Amygdala (tissue), 56 donors: ENCODE measurements around the gene PROK1.
"Not testable (repeated sequence)": the region's sequence is repeated elsewhere in the genome, so short reads cannot be mapped to it uniquely, and the experiment has no call there.

ENCODE experiments used
- DNase-seq, 56 donors: peaks; one replicate each; lab custom pipeline; 2025; lab: John Stamatoyannopoulos, UW

Gene PROK1

GRCh38 chr1:110433213-110433612 lies 17.7 kb upstream of the PROK1 start:
- no peak for DNase-seq

DNA sequence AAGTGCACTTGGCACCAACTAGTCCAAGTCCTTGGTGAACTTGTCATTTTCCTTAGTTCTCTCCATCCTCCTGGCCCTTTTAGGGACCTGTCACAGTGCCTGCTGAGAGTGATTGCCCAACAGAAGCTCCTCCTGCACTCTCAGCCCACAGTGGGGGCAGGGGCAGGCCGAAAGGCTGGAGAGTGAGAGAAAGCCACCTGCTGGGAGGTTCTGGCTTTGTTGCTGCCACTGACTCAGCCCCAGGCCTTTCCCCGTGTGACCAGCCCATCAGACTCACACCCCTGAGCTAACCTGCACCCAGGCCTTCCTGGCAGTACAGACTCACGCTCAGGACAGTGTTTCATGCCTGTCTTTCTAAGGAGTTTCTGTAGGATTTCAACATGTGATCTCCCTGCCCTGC lies 17.1 kb upstream of the PROK1 start:
- peak in 2 of 56 donors; percentile 11 to 16 for DNase-seq

DNA sequence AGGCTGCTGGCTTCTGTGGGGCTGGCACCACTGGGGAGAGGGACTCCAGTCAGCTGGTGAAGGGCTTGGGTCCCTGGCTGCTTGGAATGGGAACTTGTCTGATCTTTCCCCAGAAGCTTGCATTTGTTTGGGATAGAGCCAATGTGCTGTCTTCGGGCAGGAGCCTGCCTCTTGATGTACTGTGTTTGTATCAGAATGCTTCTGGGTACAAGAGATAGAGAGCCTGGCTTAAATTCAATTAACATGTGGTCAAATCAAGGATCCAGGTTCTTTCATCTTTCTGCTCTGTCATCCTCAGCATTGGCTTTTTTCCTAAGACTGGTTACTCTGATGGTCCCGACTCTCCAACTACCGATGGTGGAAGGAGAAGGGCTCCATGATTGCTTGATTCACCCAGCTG lies 16.0 kb upstream of the PROK1 start:
- no peak for DNase-seq

GRCh38 chr1:110436635-110437034 lies 14.3 kb upstream of the PROK1 start:
- no peak for DNase-seq

DNA sequence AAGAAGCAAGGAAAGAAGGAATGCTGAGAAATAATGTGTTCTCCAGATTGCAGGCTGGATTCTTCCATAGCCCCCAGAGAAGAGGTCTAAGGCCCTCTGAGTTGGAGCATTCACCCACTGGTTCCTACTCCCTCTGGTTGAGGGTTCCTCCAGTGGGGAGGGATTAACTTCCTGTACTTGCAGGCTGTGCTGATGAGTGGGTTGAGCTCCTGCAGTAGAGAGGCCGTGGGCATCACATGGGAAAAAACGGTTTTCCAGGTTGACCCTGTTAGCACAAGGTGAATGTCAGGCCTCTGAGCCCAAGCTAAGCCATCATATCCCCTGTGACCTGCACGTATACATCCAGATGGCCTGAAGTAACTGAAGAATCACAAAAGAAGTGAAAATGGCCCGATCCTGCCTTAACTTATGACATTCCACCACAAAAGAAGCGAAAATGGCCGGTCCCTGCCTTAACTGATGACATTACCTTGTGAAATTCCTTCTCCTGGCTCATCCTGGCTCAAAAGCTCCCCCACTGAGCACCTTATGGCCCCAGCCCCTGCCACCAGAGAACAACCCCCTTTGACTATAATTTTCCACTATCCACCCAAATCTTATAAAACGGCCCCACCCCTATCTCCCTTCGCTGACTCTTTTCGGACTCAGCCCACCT lies 13.2 kb upstream of the PROK1 start:
- not testable (repeated sequence) for DNase-seq

DNA sequence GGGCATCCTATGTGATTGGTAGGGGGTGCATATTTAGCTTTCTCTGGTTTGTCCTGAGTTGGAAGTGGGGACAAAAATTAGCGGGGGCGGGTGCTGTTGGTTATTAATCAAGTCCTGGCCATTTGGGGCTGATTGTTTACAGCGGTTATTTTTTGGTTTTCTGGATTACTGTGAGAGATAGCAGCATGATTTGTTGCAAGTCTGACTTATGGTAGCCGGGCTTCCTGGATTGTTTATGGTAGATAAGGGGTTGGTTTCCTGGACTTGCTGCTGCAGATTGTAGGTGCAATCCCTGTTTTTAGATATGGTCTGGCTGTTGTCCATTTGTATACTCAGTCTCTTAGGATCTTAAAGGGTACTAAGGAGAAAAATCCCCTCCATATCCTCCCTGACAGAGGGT lies 12.1 kb upstream of the PROK1 start:
- DNase-seq = no peak

DNA sequence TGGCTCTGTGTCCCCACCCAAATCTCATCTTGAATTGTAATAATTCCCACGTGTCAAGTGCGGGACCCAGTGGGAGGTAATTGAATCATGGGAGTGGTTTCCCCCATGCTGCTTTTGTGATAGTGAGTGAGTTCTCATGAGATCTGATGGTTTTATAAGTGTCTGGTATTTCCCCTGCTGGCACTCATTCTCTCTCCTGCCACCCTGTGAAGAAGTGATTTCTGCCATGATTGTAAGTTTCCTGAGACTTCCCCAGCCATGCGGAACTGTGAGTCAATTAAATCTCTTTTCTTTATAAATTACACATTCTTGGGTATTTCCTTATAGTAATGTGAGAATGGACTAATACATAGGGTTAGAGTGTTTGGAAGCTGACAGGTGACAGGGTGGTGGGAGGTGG lies 11.1 kb upstream of the PROK1 start:
- not testable (repeated sequence) for DNase-seq

DNA sequence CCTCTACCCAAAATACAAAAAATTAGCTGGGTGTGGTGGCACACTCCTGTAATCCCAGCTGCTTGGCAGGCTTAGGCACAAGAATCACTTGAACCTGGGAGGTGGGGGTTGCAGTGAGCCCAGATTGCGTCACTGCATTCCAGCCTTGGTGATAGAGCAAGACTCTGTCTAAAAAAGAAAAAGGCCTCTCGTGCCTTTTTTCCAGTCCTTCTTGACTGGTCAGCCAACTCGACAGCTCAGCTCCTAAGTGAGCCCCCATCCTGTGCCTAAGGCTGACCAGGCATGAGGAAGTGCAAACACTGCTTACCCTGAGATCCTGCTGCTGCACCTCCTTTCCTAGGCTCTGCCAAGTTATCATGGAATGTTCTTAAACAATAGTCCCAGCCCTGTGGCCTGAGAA lies 10.1 kb upstream of the PROK1 start:
- DNase-seq = no peak

DNA sequence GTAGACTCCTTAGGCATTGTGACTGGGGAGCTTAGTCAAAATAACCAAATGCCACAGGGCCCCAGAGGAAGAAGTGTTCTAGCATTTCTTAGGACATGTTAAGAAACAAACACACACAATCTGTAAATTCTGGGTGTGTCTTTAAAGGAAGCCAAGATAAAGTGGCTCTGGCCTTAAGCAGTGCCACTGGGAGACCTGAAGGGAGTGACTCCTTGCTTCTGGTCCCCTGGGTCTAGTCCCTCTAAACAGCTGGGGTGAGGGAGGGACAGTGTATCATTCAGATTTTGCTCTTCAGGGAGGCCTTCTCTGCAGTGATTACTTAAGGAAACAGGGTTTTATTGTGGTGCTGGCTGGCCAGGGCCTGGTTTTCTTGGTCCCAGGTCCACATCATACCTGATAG lies 9.1 kb upstream of the PROK1 start:
- DNase-seq = no peak

- DNase-seq = no peak
Measured at GRCh38 chr1:110443451-110443850, 7.5 kb upstream of the PROK1 start.

- no peak for DNase-seq
Measured at GRCh38 chr1:110444561-110444960, 6.4 kb upstream of the PROK1 start.

DNA sequence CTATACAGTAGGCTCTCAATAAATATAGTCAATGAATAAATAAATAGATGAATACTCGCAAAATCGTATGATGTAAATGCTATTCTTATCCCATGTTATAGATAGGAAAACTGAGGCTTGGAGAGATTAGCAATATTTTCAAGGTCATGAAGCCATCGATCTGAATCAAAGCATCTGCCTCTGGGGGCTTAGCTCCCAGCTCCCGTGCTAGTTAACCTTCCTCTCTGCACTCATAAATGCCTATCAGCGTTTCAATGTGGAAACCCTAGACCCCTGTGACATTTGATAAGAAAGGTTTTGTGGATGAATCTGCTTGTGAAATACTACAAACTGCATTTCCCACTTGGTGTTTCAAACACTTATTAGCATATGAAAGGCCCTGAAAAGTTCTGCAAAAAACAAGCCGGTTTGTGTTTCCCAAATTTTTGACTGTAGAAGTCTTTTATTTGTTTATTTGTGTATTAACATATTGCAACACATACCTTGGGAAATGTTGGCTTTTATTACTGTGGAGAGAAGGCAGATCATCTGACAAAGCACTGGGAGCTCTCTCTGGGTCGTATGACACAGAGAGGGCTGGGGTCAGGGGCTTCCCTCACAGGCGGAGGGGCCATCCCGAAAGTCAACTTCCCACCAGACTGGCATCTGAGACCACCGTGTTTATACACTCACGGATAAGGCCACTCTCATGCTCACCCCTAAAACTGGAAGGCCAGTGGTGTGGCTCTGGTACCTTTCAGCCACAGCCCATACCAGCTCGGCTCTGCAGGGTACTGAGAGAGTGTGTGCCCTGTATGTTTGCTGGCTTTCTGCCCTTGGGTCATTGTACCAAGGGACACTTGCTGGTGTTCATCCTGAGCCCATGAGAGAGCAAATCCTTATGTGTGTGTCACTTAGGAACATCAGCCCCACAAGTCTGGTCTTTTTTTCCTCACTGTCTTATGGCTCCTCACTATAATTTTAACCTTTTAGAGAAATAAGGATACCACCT lies 993 bp upstream of the PROK1 start:
- no peak for DNase-seq

GRCh38 chr1:110452330-110452729 lies 1.4 kb downstream of the PROK1 start:
- peak in 1 of 56 donors; percentile 22 for DNase-seq

DNA sequence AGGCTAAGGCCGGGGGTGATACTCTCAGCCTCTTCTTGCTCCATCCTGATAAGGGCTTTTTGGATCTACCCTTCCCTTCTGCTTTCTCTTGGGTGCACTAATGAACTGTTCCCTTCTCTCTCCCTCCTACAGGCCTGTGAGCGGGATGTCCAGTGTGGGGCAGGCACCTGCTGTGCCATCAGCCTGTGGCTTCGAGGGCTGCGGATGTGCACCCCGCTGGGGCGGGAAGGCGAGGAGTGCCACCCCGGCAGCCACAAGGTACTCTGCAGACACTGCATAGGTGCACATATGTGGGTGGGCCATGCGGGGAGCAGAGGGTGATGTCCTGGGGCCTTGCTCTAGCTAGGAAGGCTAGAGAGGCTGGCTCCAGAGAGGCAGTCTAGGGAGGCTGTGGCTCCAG lies 2.9 kb downstream of the PROK1 start:
- DNase-seq = no peak

- no peak for DNase-seq
Measured at GRCh38 chr1:110454328-110454727, 3.4 kb downstream of the PROK1 start.

GRCh38 chr1:110455151-110455550 lies 4.2 kb downstream of the PROK1 start:
- no peak for DNase-seq

- no peak for DNase-seq
Measured at GRCh38 chr1:110457206-110457605, 6.3 kb downstream of the PROK1 start.

DNA sequence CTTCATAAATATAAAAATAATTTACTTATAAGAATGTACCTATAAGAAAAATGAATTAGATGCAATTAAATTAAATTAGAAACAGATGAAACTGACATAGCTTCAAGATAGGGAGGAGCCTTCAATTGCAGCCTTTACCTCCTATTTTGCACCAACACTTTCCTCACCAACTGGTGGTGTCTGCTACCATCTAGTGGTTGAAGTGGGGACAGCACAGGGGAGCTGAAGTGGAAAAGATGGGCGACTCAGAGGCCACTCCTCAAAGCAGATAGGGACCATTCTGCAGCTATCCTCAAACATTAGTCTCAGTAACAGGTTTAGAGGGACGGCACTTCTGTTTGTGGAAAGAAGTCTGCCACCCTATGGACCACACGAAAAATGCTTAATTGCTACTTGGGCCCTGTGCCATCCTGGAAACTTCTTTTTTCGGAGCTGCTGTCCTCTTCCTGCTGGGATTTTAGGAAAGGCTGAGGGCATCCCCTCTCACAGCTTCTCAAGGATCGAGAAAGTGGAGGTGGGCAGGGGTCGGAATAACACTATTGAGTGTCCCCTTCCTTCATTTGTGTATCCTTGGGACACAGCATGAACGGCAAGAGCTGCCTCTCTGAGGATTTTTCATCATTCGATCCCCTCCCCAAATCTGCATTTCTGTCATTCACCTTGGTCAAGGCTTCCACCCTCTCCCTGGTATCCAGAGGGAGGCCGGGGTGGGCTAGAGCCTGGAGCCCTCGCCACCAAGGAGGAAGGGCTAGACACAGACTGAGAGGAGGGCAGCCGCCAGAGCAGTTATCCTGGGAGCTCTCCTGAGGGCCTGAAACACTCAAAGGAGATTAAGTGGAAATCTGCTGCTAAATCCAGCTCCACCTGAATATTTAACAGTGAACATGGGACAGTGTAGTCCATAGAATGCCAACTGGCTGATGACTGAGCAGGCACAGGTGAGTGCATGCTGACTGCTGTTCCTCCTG lies 9.6 kb downstream of the PROK1 start:
- peak in 50 of 56 donors; percentile 8 to 92 (median 50) for DNase-seq

- no peak for DNase-seq
Measured at GRCh38 chr1:110462093-110462492, 11.1 kb downstream of the PROK1 start.

DNA sequence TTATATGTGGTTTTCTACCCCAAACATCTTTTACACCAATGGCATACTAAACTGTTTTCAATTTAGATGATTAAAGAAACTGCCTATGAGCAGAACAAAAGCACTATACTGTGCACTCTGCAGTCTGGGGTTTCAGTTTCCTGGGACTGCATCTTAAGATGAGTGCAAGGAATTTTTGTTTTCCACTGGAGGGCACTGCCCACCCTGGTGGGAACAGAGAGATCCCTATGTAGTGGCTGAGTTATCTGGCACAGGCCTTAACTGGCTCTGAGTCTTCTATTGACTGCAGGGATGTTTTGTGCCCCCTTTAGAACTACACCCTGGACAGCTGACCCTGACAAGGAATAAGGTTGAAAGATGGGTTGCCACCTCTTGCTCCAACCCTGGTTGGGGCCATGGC lies 12.0 kb downstream of the PROK1 start:
- DNase-seq = peak in 3 of 56 donors; percentile 19 to 35 (median 34)

- peak in 1 of 56 donors; percentile 6 for DNase-seq
Measured at GRCh38 chr1:110463725-110464124, 12.8 kb downstream of the PROK1 start.
